ENCODE results near the gene C4orf50.

DNA sequence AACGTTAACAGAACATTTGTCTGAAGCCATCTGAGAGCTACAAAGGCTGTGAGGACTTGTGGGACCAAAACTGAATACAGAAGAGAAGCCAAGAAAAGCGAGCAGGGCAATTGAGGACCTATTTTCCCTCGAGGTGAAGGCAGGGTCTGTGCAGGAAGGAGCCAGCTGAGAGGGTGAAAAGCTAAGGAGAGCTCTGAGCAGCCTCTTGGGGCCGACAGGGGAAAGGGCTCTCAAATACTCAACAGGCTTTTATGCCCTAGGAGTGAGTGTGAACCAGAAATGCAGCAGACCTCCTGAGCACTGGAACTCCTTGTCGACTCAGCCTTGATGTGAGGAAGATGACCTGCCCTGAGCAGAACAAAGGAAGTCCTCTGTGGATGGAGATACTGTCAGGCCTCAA, 54.2 kb downstream of the C4orf50 start:
- TF ChIP-seq, protein P1, sequence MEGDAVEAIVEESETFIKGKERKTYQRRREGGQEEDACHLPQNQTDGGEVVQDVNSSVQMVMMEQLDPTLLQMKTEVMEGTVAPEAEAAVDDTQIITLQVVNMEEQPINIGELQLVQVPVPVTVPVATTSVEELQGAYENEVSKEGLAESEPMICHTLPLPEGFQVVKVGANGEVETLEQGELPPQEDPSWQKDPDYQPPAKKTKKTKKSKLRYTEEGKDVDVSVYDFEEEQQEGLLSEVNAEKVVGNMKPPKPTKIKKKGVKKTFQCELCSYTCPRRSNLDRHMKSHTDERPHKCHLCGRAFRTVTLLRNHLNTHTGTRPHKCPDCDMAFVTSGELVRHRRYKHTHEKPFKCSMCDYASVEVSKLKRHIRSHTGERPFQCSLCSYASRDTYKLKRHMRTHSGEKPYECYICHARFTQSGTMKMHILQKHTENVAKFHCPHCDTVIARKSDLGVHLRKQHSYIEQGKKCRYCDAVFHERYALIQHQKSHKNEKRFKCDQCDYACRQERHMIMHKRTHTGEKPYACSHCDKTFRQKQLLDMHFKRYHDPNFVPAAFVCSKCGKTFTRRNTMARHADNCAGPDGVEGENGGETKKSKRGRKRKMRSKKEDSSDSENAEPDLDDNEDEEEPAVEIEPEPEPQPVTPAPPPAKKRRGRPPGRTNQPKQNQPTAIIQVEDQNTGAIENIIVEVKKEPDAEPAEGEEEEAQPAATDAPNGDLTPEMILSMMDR (IDR thresholded peaks at IDR 0.05; ENCODE audit: poor library complexity, severe bottlenecking): no peak
- TF ChIP-seq EP300 (conservative IDR thresholded peaks at IDR 0.05; ENCODE audit: poor library complexity, severe bottlenecking): no peak
